HL-60 (cell line): ENCODE data around the gene ATP2B2.

Source experiments
- CTCF ChIP-seq: IDR thresholded peaks from one replicate; pipeline ENCODE4 v1.5.1; 2011; ENCODE audit warnings: low read length, control low read depth, inconsistent platforms; ENCODE audit not compliant: insufficient read depth
- GABPA ChIP-seq: IDR thresholded peaks from 2 replicates; pipeline ENCODE4 v1.6.1; 2012; ENCODE audit warnings: low read depth
- POLR2AphosphoS5 ChIP-seq: IDR thresholded peaks from 2 replicates; pipeline ENCODE4 v1.6.1; 2012; ENCODE audit warnings: low read depth

GRCh38 chr3:10389995-10390394, 115.4 kb downstream of the ATP2B2 start:
- TF ChIP-seq CTCF, result no peak
- TF ChIP-seq GABPA, result no peak
- no peak for TF ChIP-seq POLR2AphosphoS5
